H9 (cell line): Measurements from ENCODE around the gene C1orf226. TPM values are rescaled to one million over a fixed set of nuclear protein-coding genes. Genes with fewer than 3 reads are reported as not detected.
A peak's percentile ranks its signal among the peaks of the same experiment; 100 is the strongest.

Experiments
- DNase-seq: peaks from one replicate; pipeline ENCODE4 v3.0.0-alpha.2; 2017
- H2AFZ ChIP-seq: one replicate; pipeline ENCODE4 v1.6.1; 2013; ENCODE audit warnings: mild to moderate bottlenecking, low read length, control low read depth, moderate library complexity
- H2AK5ac ChIP-seq: 2 replicates; pipeline ENCODE4 v1.6.1; 2013; ENCODE audit warnings: low read length, control low read depth, mixed read lengths; ENCODE audit not compliant: insufficient read length
- H2BK120ac ChIP-seq: one replicate; pipeline ENCODE4 v1.6.1; 2013; ENCODE audit warnings: low read depth, mild to moderate bottlenecking, low read length, control low read depth, inconsistent platforms; ENCODE audit not compliant: poor library complexity, severe bottlenecking
- H2BK12ac ChIP-seq: 2 replicates; pipeline ENCODE4 v1.6.1; 2013; ENCODE audit warnings: low read length, control low read depth, mixed read lengths, low read depth; ENCODE audit not compliant: insufficient read length
- H2BK15ac ChIP-seq: 2 replicates; pipeline ENCODE4 v1.6.1; 2013; ENCODE audit warnings: low read depth, low read length, control low read depth
- H2BK20ac ChIP-seq: one replicate; pipeline ENCODE4 v1.6.1; 2013; ENCODE audit warnings: low read depth, mild to moderate bottlenecking, low read length, control low read depth, inconsistent platforms; ENCODE audit not compliant: poor library complexity, severe bottlenecking
- H2BK5ac ChIP-seq: 2 replicates; pipeline ENCODE4 v1.6.1; 2013; ENCODE audit warnings: low read length, control low read depth, mixed read lengths; ENCODE audit not compliant: insufficient read length
- H3K14ac ChIP-seq: 2 replicates; pipeline ENCODE4 v1.6.1; 2013; ENCODE audit warnings: low read length, control low read depth; ENCODE audit not compliant: insufficient read depth
- H3K18ac ChIP-seq: 2 replicates; pipeline ENCODE4 v1.6.1; 2013; ENCODE audit warnings: low read depth, mild to moderate bottlenecking, mixed read lengths, low read length, control low read depth; ENCODE audit not compliant: insufficient read length
- H3K23ac ChIP-seq: 2 replicates; pipeline ENCODE4 v1.6.1; 2013; ENCODE audit warnings: low read length, control low read depth, mixed read lengths, low read depth; ENCODE audit not compliant: insufficient read length
- H3K23me2 ChIP-seq: 2 replicates; pipeline ENCODE4 v1.6.1; 2013; ENCODE audit warnings: low read depth, mild to moderate bottlenecking, mixed read lengths, low read length, control low read depth; ENCODE audit not compliant: insufficient read length, poor library complexity, severe bottlenecking
- H3K27ac ChIP-seq: 2 replicates; pipeline ENCODE4 v1.5.1; 2013; ENCODE audit warnings: low read length, control low read depth, mixed read lengths, low read depth; ENCODE audit not compliant: insufficient read length
- H3K27me3 ChIP-seq: 2 replicates; pipeline ENCODE4 v1.6.1; 2013; ENCODE audit warnings: low read length, control low read depth, inconsistent platforms; ENCODE audit not compliant: insufficient read depth
- H3K4ac ChIP-seq: 2 replicates; pipeline ENCODE4 v1.6.1; 2013; ENCODE audit warnings: low read depth, mild to moderate bottlenecking, control low read depth, inconsistent platforms, low read length, moderate library complexity
- H3K4me1 ChIP-seq: 2 replicates; pipeline ENCODE4 v1.6.1; 2013; ENCODE audit warnings: low read length, control low read depth, inconsistent platforms; ENCODE audit not compliant: insufficient read depth
- H3K4me2 ChIP-seq: 2 replicates; pipeline ENCODE4 v1.6.1; 2013; ENCODE audit warnings: low read length, control low read depth, mixed read lengths; ENCODE audit not compliant: insufficient read length, insufficient read depth
- H3K56ac ChIP-seq: 2 replicates; pipeline ENCODE4 v1.6.1; 2013; ENCODE audit warnings: low read depth, mild to moderate bottlenecking, mixed read lengths, low read length, control low read depth; ENCODE audit not compliant: insufficient read length
- H3K79me1 ChIP-seq: 2 replicates; pipeline ENCODE4 v1.6.1; 2013; ENCODE audit warnings: low read depth, mild to moderate bottlenecking, moderate library complexity, low read length, control low read depth, inconsistent platforms; ENCODE audit not compliant: insufficient read depth, poor library complexity, severe bottlenecking
- H3K79me2 ChIP-seq: 2 replicates; pipeline ENCODE4 v1.6.1; 2013; ENCODE audit warnings: low read length, control low read depth, inconsistent platforms; ENCODE audit not compliant: insufficient read depth
- H3K9ac ChIP-seq: 2 replicates; pipeline ENCODE4 v1.6.1; 2013; ENCODE audit warnings: low read length, control low read depth, mixed read lengths; ENCODE audit not compliant: insufficient read length; ENCODE audit errors: extremely low read depth
- H3K9me3 ChIP-seq: one replicate; pipeline ENCODE4 v1.6.1; 2013; ENCODE audit warnings: low read depth, low read length, inconsistent platforms; ENCODE audit not compliant: control insufficient read depth
- H3T11ph ChIP-seq: one replicate; pipeline ENCODE4 v1.6.1; 2013; ENCODE audit warnings: mild to moderate bottlenecking, low read length, control low read depth, inconsistent platforms
- H4K20me1 ChIP-seq: one replicate; pipeline ENCODE4 v1.6.1; 2013; ENCODE audit not compliant: control insufficient read depth, insufficient read length, insufficient read depth
- H4K5ac ChIP-seq: 2 replicates; pipeline ENCODE4 v1.6.1; 2013; ENCODE audit warnings: low read depth, mild to moderate bottlenecking, mixed read lengths, low read length, control low read depth; ENCODE audit not compliant: insufficient read length
- H4K8ac ChIP-seq: replicated peaks from 2 replicates; pipeline ENCODE4 v1.6.1; 2013; ENCODE audit warnings: low read length, control low read depth, mixed read lengths, low read depth; ENCODE audit not compliant: insufficient read length
- H4K91ac ChIP-seq: 2 replicates; pipeline ENCODE4 v1.6.1; 2013; ENCODE audit warnings: low read depth, mild to moderate bottlenecking, moderate library complexity, mixed read lengths, low read length, control low read depth; ENCODE audit not compliant: insufficient read length
- H3K27ac Mint-ChIP-seq, 3 experiments: 2 replicates in 2 of 3; 3 replicates in 1 of 3; pipeline ENCODE4 v1.8.0; 2020 to 2021; ENCODE audit warnings: mixed read lengths in 3 of 3, mild to moderate bottlenecking in 1 of 3, moderate library complexity in 1 of 3
- H3K27me3 Mint-ChIP-seq: 2 replicates; pipeline ENCODE4 v1.8.0; 2021; ENCODE audit warnings: low read depth, mild to moderate bottlenecking, moderate library complexity, mixed read lengths
- H3K36me3 Mint-ChIP-seq, 3 experiments: 2 replicates in 2 of 3; 3 replicates in 1 of 3; pipeline ENCODE4 v1.8.0; 2020 to 2021; ENCODE audit warnings: low read depth in 3 of 3, mixed read lengths in 3 of 3; ENCODE audit not compliant: insufficient read depth in 1 of 3
- H3K4me1 Mint-ChIP-seq, 2 experiments: 2 replicates each; pipeline ENCODE4 v1.8.0; 2020; ENCODE audit warnings: mixed read lengths in 2 of 2
- H3K4me3 Mint-ChIP-seq, 2 experiments: 2 replicates in 1 of 2; 3 replicates in 1 of 2; pipeline ENCODE4 v1.8.0; 2020 to 2021; ENCODE audit warnings: mild to moderate bottlenecking in 2 of 2, mixed read lengths in 2 of 2, moderate library complexity in 1 of 2
- H3K9me3 Mint-ChIP-seq, 2 experiments: 2 replicates in 1 of 2; 3 replicates in 1 of 2; pipeline ENCODE4 v1.8.0; 2020; ENCODE audit warnings: mild to moderate bottlenecking in 2 of 2, mixed read lengths in 2 of 2, moderate library complexity in 1 of 2
- WGBS: extraction: QIAGEN DNeasy Blood & Tissue Kit; methylation state at CpG from one replicate; pipeline ENCODE4 v1.1.7; 2013; ENCODE audit warnings: missing lambda C conversion rate, low lambda C conversion rate, mixed read lengths; ENCODE audit not compliant: insufficient read length; ENCODE audit errors: extremely low coverage; 5-methylcytosine and 5-hydroxymethylcytosine counted together
- total RNA-seq: library from RNA; stranded (reverse); gene quantifications from 2 replicates; pipeline ENCODE4 v1.2.1, GENCODE V29; 2021
- TF ChIP-seq, protein P1 (sequence below): fragments of 200-600 bp; sonication (generic); conservative IDR thresholded peaks from 3 replicates; pipeline ENCODE4 v1.8.0; 2021; ENCODE audit warnings: antibody characterized with exemption, mild to moderate bottlenecking

C1orf226 gene
- total RNA-seq, 1 experiment from 2014 or later = 11.5 TPM

DNA sequence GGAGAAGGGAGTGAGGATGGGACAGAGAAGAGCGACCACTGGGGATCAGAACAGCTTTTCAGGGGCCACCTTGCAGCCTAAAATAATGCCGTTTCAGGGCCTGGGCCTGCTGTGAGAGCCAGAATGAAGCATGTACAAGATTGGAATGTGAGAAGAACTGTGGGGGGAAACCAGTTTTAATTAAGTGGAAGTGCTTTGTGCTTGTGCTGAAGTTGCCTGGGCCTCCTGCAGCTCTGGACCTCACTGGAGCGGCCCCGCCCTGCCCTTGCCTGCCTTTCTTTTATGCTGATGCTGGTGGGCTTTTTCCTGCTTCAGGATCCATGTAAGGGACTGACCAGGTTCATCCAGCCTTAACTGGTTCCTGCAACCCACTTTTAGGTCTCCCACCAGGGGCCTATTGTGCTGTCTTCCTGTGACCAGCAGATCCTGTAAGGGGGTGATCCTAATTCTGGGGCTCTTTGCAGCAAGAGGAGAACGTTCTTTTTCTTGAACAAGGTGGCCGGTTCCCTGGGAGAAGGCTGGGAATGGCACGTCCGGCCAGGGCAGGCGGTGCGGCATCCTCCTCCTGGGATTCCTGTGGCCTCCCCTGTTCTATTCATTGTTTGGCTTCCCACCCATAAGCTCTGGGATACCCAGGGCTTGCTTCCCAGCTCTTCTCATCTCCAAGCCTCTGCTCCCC, 3.2 kb downstream of the C1orf226 start:
- no peaks in the 10 kb centered on the region for H3K23me2 ChIP-seq
- no peaks in the 10 kb centered on the region for H3K4me1 ChIP-seq
- no peak overlapping the region for H3K9ac ChIP-seq
- H3K14ac ChIP-seq = peak overlapping the region; percentile 12; the same call in 1 of the 2 replicates
- no peak overlapping the region for H2AFZ ChIP-seq
- H3K27me3 ChIP-seq = no peaks in the 10 kb centered on the region
- peaks cover 8 to 23% (median 18%) of the 10 kb centered on the region in 3 experiments; a peak in 6 of 7 replicates for H3K36me3 Mint-ChIP-seq
- H3K9me3 ChIP-seq = no peaks in the 10 kb centered on the region
- H3T11ph ChIP-seq = no peak overlapping the region
- no peak overlapping the region for H3K27ac ChIP-seq
- no peaks in the 10 kb centered on the region for H3K79me1 ChIP-seq
- no peaks in the 10 kb centered on the region for H4K20me1 ChIP-seq
- H3K56ac ChIP-seq = no peak overlapping the region
- peaks cover 21 to 22% of the 10 kb centered on the region in 2 experiments for H3K4me1 Mint-ChIP-seq
- H3K27me3 Mint-ChIP-seq = no peaks in the 10 kb centered on the region; the same call in none of the 2 replicates
- no peak overlapping the region for H2BK5ac ChIP-seq
- no peak overlapping the region for H2BK120ac ChIP-seq
- no peaks in the 10 kb centered on the region for H3K79me2 ChIP-seq
- no peak overlapping the region for H2AK5ac ChIP-seq
- TF ChIP-seq, protein P1, sequence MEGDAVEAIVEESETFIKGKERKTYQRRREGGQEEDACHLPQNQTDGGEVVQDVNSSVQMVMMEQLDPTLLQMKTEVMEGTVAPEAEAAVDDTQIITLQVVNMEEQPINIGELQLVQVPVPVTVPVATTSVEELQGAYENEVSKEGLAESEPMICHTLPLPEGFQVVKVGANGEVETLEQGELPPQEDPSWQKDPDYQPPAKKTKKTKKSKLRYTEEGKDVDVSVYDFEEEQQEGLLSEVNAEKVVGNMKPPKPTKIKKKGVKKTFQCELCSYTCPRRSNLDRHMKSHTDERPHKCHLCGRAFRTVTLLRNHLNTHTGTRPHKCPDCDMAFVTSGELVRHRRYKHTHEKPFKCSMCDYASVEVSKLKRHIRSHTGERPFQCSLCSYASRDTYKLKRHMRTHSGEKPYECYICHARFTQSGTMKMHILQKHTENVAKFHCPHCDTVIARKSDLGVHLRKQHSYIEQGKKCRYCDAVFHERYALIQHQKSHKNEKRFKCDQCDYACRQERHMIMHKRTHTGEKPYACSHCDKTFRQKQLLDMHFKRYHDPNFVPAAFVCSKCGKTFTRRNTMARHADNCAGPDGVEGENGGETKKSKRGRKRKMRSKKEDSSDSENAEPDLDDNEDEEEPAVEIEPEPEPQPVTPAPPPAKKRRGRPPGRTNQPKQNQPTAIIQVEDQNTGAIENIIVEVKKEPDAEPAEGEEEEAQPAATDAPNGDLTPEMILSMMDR = no peak
- no peak overlapping the region for H3K4me3 Mint-ChIP-seq
- DNase-seq = no peak
- H4K5ac ChIP-seq = no peak overlapping the region
- H4K91ac ChIP-seq = no peak overlapping the region
- H3K27ac Mint-ChIP-seq = peak overlapping the region in 1 of 3 experiments; percentile 89; a peak in 3 of 7 replicates
- no peak overlapping the region for H4K8ac ChIP-seq
- H3K18ac ChIP-seq = no peak overlapping the region
- H2BK12ac ChIP-seq = no peak overlapping the region
- no peak overlapping the region for H2BK20ac ChIP-seq
- H3K4me2 ChIP-seq = no peak overlapping the region
- H3K23ac ChIP-seq = no peak overlapping the region
- H3K4ac ChIP-seq = no peak overlapping the region
- no peaks in the 10 kb centered on the region for H3K9me3 Mint-ChIP-seq
- no CpG with 5 or more reads among the region's 10 CpGs for WGBS
- H2BK15ac ChIP-seq = no peak overlapping the region
